B cell (primary cell): Measurements from ENCODE around the gene GSDMA. TPM values are rescaled to one million over a fixed set of nuclear protein-coding genes. Genes with fewer than 3 reads are reported as not detected.

Source experiments
- ATAC-seq: fragments of 200-7000 bp; cut with Tn5 transposase; one replicate; pipeline ENCODE4 v1.10.0; 2021; ENCODE audit warnings: low read depth, mild to moderate bottlenecking, moderate number of reproducible peaks, moderate library complexity
- CTCF ChIA-PET: fragments of 350-600 bp; sonication (Branson Sonifier 250); formaldehyde crosslinking; loops from one replicate; lab custom pipeline; 2021; ENCODE audit warnings: antibody characterized with exemption, inconsistent platforms; lab: Charles Lee
- POLR2A ChIA-PET: fragments of 350-600 bp; sonication (Branson Sonifier 250); formaldehyde crosslinking; loops from one replicate; lab custom pipeline; 2021; ENCODE audit warnings: antibody characterized with exemption; lab: Charles Lee
- DNase-seq: peaks from one replicate; pipeline ENCODE4 v3.0.0; 2013
- H2AFZ ChIP-seq: 2 replicates; pipeline ENCODE4 v1.6.1; 2012; ENCODE audit warnings: mild to moderate bottlenecking, low read depth, low read length; ENCODE audit not compliant: insufficient read depth, poor library complexity, severe bottlenecking
- H3K27ac ChIP-seq, 2 donors: 1 replicate in 1 of 2; 2 replicates in 1 of 2; pipeline ENCODE4 v1.5.1; 2012 to 2013; ENCODE audit warnings: low read length in 2 of 2, mild to moderate bottlenecking in 2 of 2, moderate library complexity in 1 of 2
- H3K27me3 ChIP-seq, 4 experiments: fragments of 200-600 bp in 1 of 4; sonication (generic) in 1 of 4; replicated peaks in 1 of 4; 1 replicate in 2 of 4; 2 replicates in 2 of 4; pipeline versions ENCODE4 v1.6.1 to v1.7.0; 2013 to 2016; ENCODE audit warnings: low read length in 3 of 4, mild to moderate bottlenecking in 2 of 4, mixed read lengths in 1 of 4, moderate library complexity in 1 of 4; ENCODE audit not compliant: insufficient read depth in 4 of 4, control insufficient read depth in 3 of 4; ENCODE audit errors: control extremely low read depth in 1 of 4
- H3K36me3 ChIP-seq, 2 experiments: replicated peaks in 1 of 2; 1 replicate in 1 of 2; 2 replicates in 1 of 2; pipeline versions ENCODE4 v1.6.1 to v1.7.1; 2013; ENCODE audit warnings: low read length in 1 of 2; ENCODE audit not compliant: insufficient read depth in 2 of 2, control insufficient read depth in 1 of 2; ENCODE audit errors: control extremely low read depth in 1 of 2, extremely low read depth in 1 of 2
- H3K4me1 ChIP-seq, 2 donors: fragments of 200-600 bp in 1 of 2; sonication (generic) in 1 of 2; 1 replicate in 1 of 2; 2 replicates in 1 of 2; pipeline versions ENCODE4 v1.5.1 to v1.6.1; 2013 to 2017; ENCODE audit warnings: low read length in 2 of 2; ENCODE audit not compliant: control insufficient read depth in 2 of 2, insufficient read depth in 2 of 2
- H3K4me2 ChIP-seq: replicated peaks from 2 replicates; pipeline ENCODE3; 2012; ENCODE audit warnings: mild to moderate bottlenecking, low read depth, low read length; ENCODE audit not compliant: poor library complexity, severe bottlenecking
- H3K4me3 ChIP-seq, 5 experiments: fragments of 200-600 bp in 1 of 5; sonication (generic) in 1 of 5; 1 replicate in 3 of 5; 2 replicates in 2 of 5; pipeline versions ENCODE4 v1.5.1 to v1.7.0; 2011 to 2016; ENCODE audit warnings: low read length in 4 of 5, mild to moderate bottlenecking in 4 of 5, low read depth in 2 of 5, control low read depth in 1 of 5, moderate library complexity in 1 of 5; ENCODE audit not compliant: insufficient read depth in 1 of 5; ENCODE audit errors: control extremely low read depth in 1 of 5, extremely low read depth in 1 of 5
- H3K79me2 ChIP-seq: fragments of 200-600 bp; sonication (generic); one replicate; pipeline ENCODE4 v1.6.0; 2016; ENCODE audit warnings: low read length; ENCODE audit not compliant: control insufficient read depth, insufficient read depth
- H3K9ac ChIP-seq: fragments of 200-600 bp; sonication (generic); 2 replicates; pipeline ENCODE4 v1.6.1; 2017; ENCODE audit warnings: mild to moderate bottlenecking, low read length, moderate library complexity
- H3K9me3 ChIP-seq, 3 donors: one replicate each; pipeline versions ENCODE4 v1.6.1 to v1.7.1; 2013; ENCODE audit warnings: low read length in 2 of 3; ENCODE audit not compliant: control insufficient read depth in 2 of 3, insufficient read depth in 1 of 3; ENCODE audit errors: control extremely low read depth in 1 of 3
- H4K20me1 ChIP-seq: 2 replicates; pipeline ENCODE4 v1.6.0; 2012; ENCODE audit warnings: mild to moderate bottlenecking, low read length; ENCODE audit not compliant: insufficient read depth, control insufficient read depth, poor library complexity, severe bottlenecking
- H3K27ac Mint-ChIP-seq: one replicate; pipeline ENCODE4 v1.8.0; 2021; ENCODE audit warnings: mixed read lengths
- H3K27me3 Mint-ChIP-seq: one replicate; pipeline ENCODE4 v1.8.0; 2021; ENCODE audit warnings: mixed read lengths
- H3K4me1 Mint-ChIP-seq: one replicate; pipeline ENCODE4 v1.8.0; 2021; ENCODE audit warnings: mixed read lengths
- H3K4me3 Mint-ChIP-seq: one replicate; pipeline ENCODE4 v1.8.0; 2021; ENCODE audit warnings: mixed read lengths
- H3K9me3 Mint-ChIP-seq: one replicate; pipeline ENCODE4 v1.8.0; 2022; ENCODE audit warnings: mixed read lengths; ENCODE audit not compliant: insufficient read depth
- EZH2 ChIP-seq: IDR thresholded peaks from 2 replicates; pipeline ENCODE4 v1.6.1; 2012; ENCODE audit warnings: borderline replicate concordance, low read depth, mild to moderate bottlenecking, moderate library complexity, low read length; ENCODE audit not compliant: insufficient read depth, poor library complexity, severe bottlenecking
- whole genome bisulfite sequencing: methylation state at CpG from one replicate; pipeline ENCODE4 v1.1.5; 2013; ENCODE audit warnings: missing lambda C conversion rate; ENCODE audit not compliant: insufficient coverage; 5-methylcytosine and 5-hydroxymethylcytosine counted together
- intact Hi-C: fragments of 100-400 bp; cut with micrococcal nuclease; formaldehyde crosslinking; loops from one replicate; pipeline ENCODE4 v1.10.0; 2022
- polyA plus RNA-seq: library from polyadenylated mRNA; depleted of rRNA; stranded (reverse); fragments of >200 nt; gene quantifications from 2 replicates; pipeline ENCODE4 v1.2.3, GENCODE V29; 2012
- total RNA-seq, 2 donors: library from RNA; stranded (reverse); fragments of 120-200 nt in 1 of 2; gene quantifications; 1 replicate in 1 of 2; 2 replicates in 1 of 2; pipeline versions ENCODE4 v1.2.3 to v1.2.4, GENCODE V29; 2013 to 2022
- TF ChIP-seq, protein P1 (sequence below): fragments of 200-600 bp; IDR thresholded peaks from one replicate; pipeline ENCODE4 v1.8.0; 2022; ENCODE audit warnings: antibody characterized with exemption, mild to moderate bottlenecking

Gene GSDMA
- total and polyA plus RNA-seq, 2 donors (not counting 1 experiment from before 2014, with no cell fraction given), result 0.09 TPM; not detected in 1

DNA sequence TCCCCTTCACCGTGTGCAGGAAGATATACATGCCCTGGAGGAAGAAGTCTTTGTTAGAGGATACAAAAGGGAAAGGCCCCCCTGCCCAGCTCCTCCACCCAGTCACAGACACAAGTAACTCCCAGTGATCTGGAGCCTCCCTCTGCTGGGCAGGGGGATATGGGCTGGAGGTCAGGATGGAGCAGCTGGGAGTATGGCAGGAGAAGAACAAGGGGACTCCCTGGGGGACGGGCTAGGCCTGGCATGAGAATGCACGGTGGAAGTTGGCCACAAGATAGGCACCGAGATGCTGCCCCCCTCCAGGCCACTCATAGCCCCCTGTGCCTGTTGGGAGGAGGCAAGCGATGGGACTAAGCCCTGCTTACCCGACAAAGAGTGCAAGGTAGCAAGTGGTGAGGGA is 39.6 kb upstream of the GSDMA start:
- Mint-ChIP-seq H3K9me3 (no peaks in the 10 kb centered on the region), H3K27me3 (no peaks in the 10 kb centered on the region), H3K4me3 (no peak overlapping the region), H3K4me1 (peaks cover 59% of the 10 kb centered on the region), H3K27ac (no peak overlapping the region)
- peaks cover 41 to 54% of the 10 kb centered on the region in 2 donors for H3K4me1 ChIP-seq
- peaks cover 51% of the 10 kb centered on the region for H4K20me1 ChIP-seq
- no peak for ATAC-seq
- intact Hi-C loops, result loop anchor here (10.0 kb wide), 1 partner anchor 168 kb away; no protein-coding TSS in a partner anchor
- H3K27ac ChIP-seq, result no peak overlapping the region
- no peak overlapping the region for H3K4me3 ChIP-seq
- peaks cover 2 to 47% of the 10 kb centered on the region in 2 experiments for H3K36me3 ChIP-seq
- ChIA-PET POLR2A (no interaction called here), CTCF (interaction anchor here (2.2 kb wide), 1 partner anchor 35 kb away, joined by 7 read pairs; no protein-coding TSS in a partner anchor)
- peaks cover 56% of the 10 kb centered on the region for H3K79me2 ChIP-seq
- no peak overlapping the region for H2AFZ ChIP-seq
- H3K9ac ChIP-seq, result no peak overlapping the region
- 92% methylated on average over 6 of the region's 6 CpGs for whole genome bisulfite sequencing
- H3K4me2 ChIP-seq, result no peak overlapping the region
- H3K9me3 ChIP-seq, result no peaks in the 10 kb centered on the region
- DNase-seq, result no peak
- H3K27me3 ChIP-seq, result no peaks in the 10 kb centered on the region
- TF ChIP-seq EZH2, result no peak
- TF ChIP-seq, protein P1, sequence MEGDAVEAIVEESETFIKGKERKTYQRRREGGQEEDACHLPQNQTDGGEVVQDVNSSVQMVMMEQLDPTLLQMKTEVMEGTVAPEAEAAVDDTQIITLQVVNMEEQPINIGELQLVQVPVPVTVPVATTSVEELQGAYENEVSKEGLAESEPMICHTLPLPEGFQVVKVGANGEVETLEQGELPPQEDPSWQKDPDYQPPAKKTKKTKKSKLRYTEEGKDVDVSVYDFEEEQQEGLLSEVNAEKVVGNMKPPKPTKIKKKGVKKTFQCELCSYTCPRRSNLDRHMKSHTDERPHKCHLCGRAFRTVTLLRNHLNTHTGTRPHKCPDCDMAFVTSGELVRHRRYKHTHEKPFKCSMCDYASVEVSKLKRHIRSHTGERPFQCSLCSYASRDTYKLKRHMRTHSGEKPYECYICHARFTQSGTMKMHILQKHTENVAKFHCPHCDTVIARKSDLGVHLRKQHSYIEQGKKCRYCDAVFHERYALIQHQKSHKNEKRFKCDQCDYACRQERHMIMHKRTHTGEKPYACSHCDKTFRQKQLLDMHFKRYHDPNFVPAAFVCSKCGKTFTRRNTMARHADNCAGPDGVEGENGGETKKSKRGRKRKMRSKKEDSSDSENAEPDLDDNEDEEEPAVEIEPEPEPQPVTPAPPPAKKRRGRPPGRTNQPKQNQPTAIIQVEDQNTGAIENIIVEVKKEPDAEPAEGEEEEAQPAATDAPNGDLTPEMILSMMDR, result no peak

DNA sequence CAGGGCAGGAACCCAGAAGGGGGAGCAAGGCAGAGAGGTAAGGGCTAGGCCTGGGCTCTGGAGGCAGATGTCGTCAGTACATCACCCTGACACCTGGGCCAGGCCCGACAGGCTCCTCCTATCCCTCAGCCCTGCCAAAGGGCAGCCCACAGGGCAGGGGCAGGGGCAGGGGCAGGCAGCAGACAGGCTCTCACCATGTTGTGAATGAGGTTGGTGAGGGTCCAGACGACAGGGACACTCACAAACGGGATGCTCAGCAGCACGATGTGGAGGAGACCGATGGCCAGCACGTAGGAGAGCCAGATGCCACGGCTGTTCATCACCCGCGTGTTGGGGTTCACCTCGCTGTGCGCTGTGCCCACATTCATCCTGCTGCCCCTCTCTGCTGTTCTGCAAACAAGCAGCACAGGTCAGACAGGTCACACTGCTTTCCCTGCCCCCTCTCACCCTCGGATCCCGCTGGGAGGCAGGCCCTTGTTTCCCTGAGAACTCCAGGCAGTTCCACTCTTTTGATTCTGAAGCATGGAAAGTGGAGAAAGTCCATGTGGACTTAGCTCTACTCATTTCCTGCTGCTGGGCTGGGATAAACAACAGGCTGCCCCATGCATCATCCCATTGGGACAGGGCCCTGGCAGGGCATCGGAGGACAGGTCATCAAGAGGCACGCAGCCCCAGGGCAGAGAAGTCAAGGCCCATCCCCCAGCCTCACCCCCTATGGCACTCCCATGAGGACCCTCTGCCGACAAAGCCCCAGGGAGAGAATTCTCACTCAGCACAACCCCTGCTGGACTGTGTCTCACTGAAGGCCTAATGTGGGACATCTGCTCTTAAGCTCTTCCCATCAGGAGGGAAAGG is 38.7 kb upstream of the GSDMA start:
- Histone ChIP-seq H3K79me2 (peaks cover 58% of the 10 kb centered on the region), H3K4me2 (peak overlapping the region; percentile 89), H3K36me3 (peaks cover under 1 to 44% of the 10 kb centered on the region in 2 experiments), H3K27me3 (no peaks in the 10 kb centered on the region), H3K9ac (no peak overlapping the region), H2AFZ (no peak overlapping the region), H3K4me1 (peaks cover 42 to 52% of the 10 kb centered on the region in 2 donors), H3K9me3 (no peaks in the 10 kb centered on the region), H3K27ac (peak overlapping the region in 1 of 2 donors; percentile 27), H3K4me3 (no peak overlapping the region), H4K20me1 (peaks cover 51% of the 10 kb centered on the region)
- no peaks in the 10 kb centered on the region for H3K9me3 Mint-ChIP-seq
- H3K27ac Mint-ChIP-seq, result no peak overlapping the region
- ATAC-seq, result no peak
- H3K4me1 Mint-ChIP-seq, result peaks cover 59% of the 10 kb centered on the region
- TF ChIP-seq, protein P1, result no peak
- no peak for TF ChIP-seq EZH2
- no peak for DNase-seq
- WGBS, result 95% methylated on average over 15 of the region's 17 CpGs
- ChIA-PET POLR2A (no interaction called here), CTCF (interaction anchor here (2.2 kb wide), 1 partner anchor 34 kb away, joined by 7 read pairs; no protein-coding TSS in a partner anchor)
- H3K4me3 Mint-ChIP-seq, result no peak overlapping the region
- intact Hi-C loops, result loop anchor here (10.0 kb wide), 1 partner anchor 169 kb away; no protein-coding TSS in a partner anchor
- H3K27me3 Mint-ChIP-seq, result no peaks in the 10 kb centered on the region
